Lower lobe of right lung (tissue), 2 donors: Measurements from ENCODE around the gene COL6A3. TPM values are rescaled to one million over a fixed set of nuclear protein-coding genes. Genes with fewer than 3 reads are reported as not detected.

Experiments
- ATAC-seq, 2 donors: fragments of 200-7000 bp; cut with Tn5 transposase; one replicate each; pipeline ENCODE4 v1.9.1; 2020 to 2022; ENCODE audit warnings: mild to moderate bottlenecking in 2 of 2, moderate library complexity in 2 of 2
- DNase-seq: peaks from one replicate; pipeline ENCODE4 v3.0.0-alpha.2; 2020
- H3K27ac ChIP-seq: fragments of 200-600 bp; one replicate; pipeline ENCODE4 v1.8.0; 2022
- H3K27me3 ChIP-seq: fragments of 200-600 bp; one replicate; pipeline ENCODE4 v1.8.0; 2022; ENCODE audit warnings: low read depth
- H3K36me3 ChIP-seq: fragments of 200-600 bp; one replicate; pipeline ENCODE4 v1.8.0; 2022; ENCODE audit warnings: mild to moderate bottlenecking
- H3K4me1 ChIP-seq: fragments of 200-600 bp; one replicate; pipeline ENCODE4 v1.8.0; 2022
- H3K4me3 ChIP-seq: fragments of 200-600 bp; one replicate; pipeline ENCODE4 v1.8.0; 2022; ENCODE audit warnings: mild to moderate bottlenecking
- H3K9me3 ChIP-seq: fragments of 200-600 bp; one replicate; pipeline ENCODE4 v1.8.0; 2022
- intact Hi-C: fragments of 100-400 bp; cut with DNase I; formaldehyde crosslinking; loops from one replicate; pipeline ENCODE4 v1.11.0; 2022
- total RNA-seq: library from RNA; stranded (reverse); fragmentation: NEBNext Ultra II Directional; extraction: Animal tissue kit (Norgen Biotek cat#: 25700); gene quantifications from one replicate; pipeline ENCODE4 v1.2.1, GENCODE V29; 2021
- TF ChIP-seq, protein P1 (sequence below): fragments of 200-600 bp; IDR thresholded peaks from one replicate; pipeline ENCODE4 v1.8.0; 2022; ENCODE audit warnings: antibody characterized with exemption, mild to moderate bottlenecking
- donor health status: DM: no; HTN: yes; CAD: no; lungs with severe emphysema.

The COL6A3 gene
- total RNA-seq, 1 donor from 2014 or later: 114 TPM

DNA sequence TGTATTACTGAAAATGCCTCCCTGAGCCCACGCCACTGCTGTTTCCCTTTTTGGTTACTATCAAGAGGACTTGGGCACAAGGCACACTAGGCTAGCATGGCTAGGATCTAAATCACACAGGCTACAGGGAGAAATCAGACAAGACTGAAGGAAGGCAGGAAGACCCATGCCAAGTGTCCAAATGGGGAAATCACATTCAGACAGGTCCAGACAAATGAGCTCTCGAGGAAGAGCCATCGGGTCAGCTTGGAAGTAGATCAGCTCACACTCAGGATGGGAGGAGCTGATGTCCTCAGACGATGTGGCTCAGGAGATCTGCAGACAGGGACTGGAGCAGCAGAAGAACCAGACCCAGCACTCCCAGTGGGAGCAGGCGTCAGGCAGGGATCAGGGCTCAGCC lies 113.2 kb downstream of the COL6A3 start:
- H3K9me3 ChIP-seq: no peaks in the 10 kb centered on the region
- H3K36me3 ChIP-seq: no peaks in the 10 kb centered on the region
- TF ChIP-seq, protein P1, sequence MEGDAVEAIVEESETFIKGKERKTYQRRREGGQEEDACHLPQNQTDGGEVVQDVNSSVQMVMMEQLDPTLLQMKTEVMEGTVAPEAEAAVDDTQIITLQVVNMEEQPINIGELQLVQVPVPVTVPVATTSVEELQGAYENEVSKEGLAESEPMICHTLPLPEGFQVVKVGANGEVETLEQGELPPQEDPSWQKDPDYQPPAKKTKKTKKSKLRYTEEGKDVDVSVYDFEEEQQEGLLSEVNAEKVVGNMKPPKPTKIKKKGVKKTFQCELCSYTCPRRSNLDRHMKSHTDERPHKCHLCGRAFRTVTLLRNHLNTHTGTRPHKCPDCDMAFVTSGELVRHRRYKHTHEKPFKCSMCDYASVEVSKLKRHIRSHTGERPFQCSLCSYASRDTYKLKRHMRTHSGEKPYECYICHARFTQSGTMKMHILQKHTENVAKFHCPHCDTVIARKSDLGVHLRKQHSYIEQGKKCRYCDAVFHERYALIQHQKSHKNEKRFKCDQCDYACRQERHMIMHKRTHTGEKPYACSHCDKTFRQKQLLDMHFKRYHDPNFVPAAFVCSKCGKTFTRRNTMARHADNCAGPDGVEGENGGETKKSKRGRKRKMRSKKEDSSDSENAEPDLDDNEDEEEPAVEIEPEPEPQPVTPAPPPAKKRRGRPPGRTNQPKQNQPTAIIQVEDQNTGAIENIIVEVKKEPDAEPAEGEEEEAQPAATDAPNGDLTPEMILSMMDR: no peak
- intact Hi-C loops: no loop called here
- no peak overlapping the region for H3K4me3 ChIP-seq
- H3K4me1 ChIP-seq: peaks cover 14% of the 10 kb centered on the region
- no peak for ATAC-seq
- no peak for DNase-seq
- H3K27ac ChIP-seq: no peak overlapping the region
- no peaks in the 10 kb centered on the region for H3K27me3 ChIP-seq

DNA sequence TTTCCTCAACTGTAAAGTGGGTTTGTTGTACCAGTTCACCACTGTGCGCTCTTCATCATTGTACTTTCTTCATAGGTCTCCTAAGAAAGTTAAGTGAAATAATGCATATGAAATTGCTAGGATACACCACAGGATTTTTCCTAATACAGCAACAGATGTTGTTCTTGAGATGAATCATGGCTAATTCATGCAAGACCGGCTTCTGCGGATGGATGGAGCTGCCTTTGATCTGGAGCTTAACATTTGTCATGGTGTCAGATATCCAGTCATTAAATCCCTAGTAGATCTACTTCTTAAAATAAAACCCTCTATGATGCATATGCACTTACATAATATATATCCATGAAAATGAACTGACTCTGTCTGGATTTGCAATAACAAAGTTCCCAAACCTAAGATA lies 114.1 kb downstream of the COL6A3 start:
- no peak for ATAC-seq
- no peak overlapping the region for H3K27ac ChIP-seq
- intact Hi-C loops: no loop called here

GRCh38 chr2:237298151-237299118 lies 115.5 kb downstream of the COL6A3 start:
- ATAC-seq (peak; percentile 93 to 96), DNase-seq (peak; percentile 62)
- H3K9me3 ChIP-seq: no peaks in the 10 kb centered on the region
- TF ChIP-seq, protein P1: no peak
- no peaks in the 10 kb centered on the region for H3K36me3 ChIP-seq
- no peaks in the 10 kb centered on the region for H3K27me3 ChIP-seq
- intact Hi-C loops: no loop called here
- peak overlapping the region; percentile 15 for H3K27ac ChIP-seq
- H3K4me3 ChIP-seq: no peak overlapping the region
- H3K4me1 ChIP-seq: peaks cover 14% of the 10 kb centered on the region

More for the DNA sequence above, 114.1 kb downstream of the COL6A3 start:
- H3K4me1 ChIP-seq: peaks cover 14% of the 10 kb centered on the region
- H3K36me3 ChIP-seq: no peaks in the 10 kb centered on the region
- H3K27me3 ChIP-seq: no peaks in the 10 kb centered on the region
- no peak overlapping the region for H3K4me3 ChIP-seq
- no peak for DNase-seq
- TF ChIP-seq, protein P1: no peak
- H3K9me3 ChIP-seq: no peaks in the 10 kb centered on the region

DNA sequence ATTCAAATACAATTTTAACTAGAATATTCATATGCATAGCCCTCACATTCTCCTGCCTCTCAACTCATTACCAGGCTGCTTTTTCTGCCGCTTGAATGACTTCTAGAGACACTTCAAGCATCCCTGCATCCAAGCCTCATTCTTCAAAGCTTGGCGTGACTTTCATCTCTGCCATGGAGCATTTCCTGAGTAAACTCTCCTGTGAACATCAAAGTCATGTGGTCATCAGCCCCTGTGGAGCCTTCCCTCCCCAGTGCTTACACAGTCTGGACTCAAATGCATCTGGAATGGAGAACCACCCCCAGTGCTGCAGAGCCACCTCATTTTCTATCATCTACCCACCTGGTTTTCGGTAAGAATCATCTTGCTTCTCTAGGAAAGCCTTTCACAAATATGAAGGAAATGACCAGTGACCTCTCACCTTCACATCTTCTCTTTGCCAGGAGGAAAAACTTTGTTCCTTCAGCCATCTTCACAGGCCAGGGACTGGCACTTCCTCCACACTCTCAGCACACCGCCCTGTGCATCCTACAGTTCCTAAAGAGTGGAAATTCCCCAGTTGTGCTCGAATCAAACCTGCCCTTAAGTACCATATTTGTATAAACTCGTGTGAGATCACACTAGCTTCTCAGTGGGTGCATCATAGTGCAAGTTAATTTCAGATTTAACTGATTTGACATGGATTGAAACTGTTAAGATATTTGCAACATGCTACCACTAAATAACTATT lies 116.4 kb downstream of the COL6A3 start:
- TF ChIP-seq, protein P1: no peak
- no peaks in the 10 kb centered on the region for H3K36me3 ChIP-seq
- H3K27ac ChIP-seq: peak overlapping the region; percentile 15
- peak; percentile 16 to 44 for ATAC-seq
- no peaks in the 10 kb centered on the region for H3K27me3 ChIP-seq
- no peak overlapping the region for H3K4me3 ChIP-seq
- peaks cover 14% of the 10 kb centered on the region for H3K4me1 ChIP-seq
- no peak for DNase-seq
- intact Hi-C loops: no loop called here
- no peaks in the 10 kb centered on the region for H3K9me3 ChIP-seq

- intact Hi-C loops: no loop called here
These were observed 117.2 kb downstream of the COL6A3 start for GRCh38 chr2:237296756-237297155.

More at GRCh38 chr2:237296756-237297155, 117.2 kb downstream of the COL6A3 start:
- ATAC-seq: no peak
- Histone ChIP-seq H3K27ac (no peak overlapping the region), H3K9me3 (no peaks in the 10 kb centered on the region), H3K27me3 (no peaks in the 10 kb centered on the region), H3K36me3 (no peaks in the 10 kb centered on the region), H3K4me3 (no peak overlapping the region), H3K4me1 (peaks cover 17% of the 10 kb centered on the region)
- DNase-seq: no peak
- TF ChIP-seq, protein P1: no peak
